ENCODE results near the gene RNF130. TPM values are rescaled to one million over a fixed set of nuclear protein-coding genes. Genes with fewer than 3 reads are reported as not detected.

RNF130 gene
- total RNA-seq, 4 donors from 2014 or later: 34.5 to 79.5 (median 55.6) TPM

GRCh38 chr5:180067986-180068385, 3.6 kb downstream of the RNF130 start:
- H3K4me1 ChIP-seq: peaks cover 9 to 32% of the 10 kb centered on the region in 2 donors
- no peaks in the 10 kb centered on the region for H3K9me3 ChIP-seq
- intact Hi-C loops (cut with DNase I; ENCODE audit: low total_unique reads): no loop called here
- H3K36me3 ChIP-seq: no peaks in the 10 kb centered on the region
- no peak overlapping the region for H3K27ac ChIP-seq
- H3K4me3 ChIP-seq: no peak overlapping the region
- H3K27me3 ChIP-seq: no peaks in the 10 kb centered on the region
- in situ Hi-C loops (cut with MboI; ENCODE audit: low sequenced_read_pairs in 4 of 4): no loop called here
- DNase-seq (no peak), ATAC-seq (no peak)
- TF ChIP-seq POLR2A (IDR thresholded peaks at IDR 0.05): no peak

GRCh38 chr5:180060192-180060591, 11.4 kb downstream of the RNF130 start:
- no peak for ATAC-seq
- TF ChIP-seq, protein P1, sequence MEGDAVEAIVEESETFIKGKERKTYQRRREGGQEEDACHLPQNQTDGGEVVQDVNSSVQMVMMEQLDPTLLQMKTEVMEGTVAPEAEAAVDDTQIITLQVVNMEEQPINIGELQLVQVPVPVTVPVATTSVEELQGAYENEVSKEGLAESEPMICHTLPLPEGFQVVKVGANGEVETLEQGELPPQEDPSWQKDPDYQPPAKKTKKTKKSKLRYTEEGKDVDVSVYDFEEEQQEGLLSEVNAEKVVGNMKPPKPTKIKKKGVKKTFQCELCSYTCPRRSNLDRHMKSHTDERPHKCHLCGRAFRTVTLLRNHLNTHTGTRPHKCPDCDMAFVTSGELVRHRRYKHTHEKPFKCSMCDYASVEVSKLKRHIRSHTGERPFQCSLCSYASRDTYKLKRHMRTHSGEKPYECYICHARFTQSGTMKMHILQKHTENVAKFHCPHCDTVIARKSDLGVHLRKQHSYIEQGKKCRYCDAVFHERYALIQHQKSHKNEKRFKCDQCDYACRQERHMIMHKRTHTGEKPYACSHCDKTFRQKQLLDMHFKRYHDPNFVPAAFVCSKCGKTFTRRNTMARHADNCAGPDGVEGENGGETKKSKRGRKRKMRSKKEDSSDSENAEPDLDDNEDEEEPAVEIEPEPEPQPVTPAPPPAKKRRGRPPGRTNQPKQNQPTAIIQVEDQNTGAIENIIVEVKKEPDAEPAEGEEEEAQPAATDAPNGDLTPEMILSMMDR (IDR thresholded peaks at IDR 0.05 in 4 of 5, conservative IDR thresholded peaks at IDR 0.05 in 1 of 5): no peak
- TF ChIP-seq POLR2A (IDR thresholded peaks at IDR 0.05): no peak
- H3K4me1 ChIP-seq: no peaks in the 10 kb centered on the region
- no peaks in the 10 kb centered on the region for H3K27me3 ChIP-seq
- DNase-seq: no peak
- H3K4me3 ChIP-seq: no peak overlapping the region
- no peak overlapping the region for H3K27ac ChIP-seq
- intact Hi-C loops (cut with DNase I; ENCODE audit: low total_unique reads) (no loop called here), in situ Hi-C loops (cut with MboI; ENCODE audit: low sequenced_read_pairs in 4 of 4) (no loop called here)
- H3K36me3 ChIP-seq: no peaks in the 10 kb centered on the region
- H3K9me3 ChIP-seq: no peaks in the 10 kb centered on the region

- Histone ChIP-seq H3K27me3 (no peaks in the 10 kb centered on the region), H3K36me3 (no peaks in the 10 kb centered on the region), H3K4me3 (no peak overlapping the region), H3K27ac (no peak overlapping the region), H3K9me3 (no peaks in the 10 kb centered on the region), H3K4me1 (peaks cover 0 to under 1% of the 10 kb centered on the region in 2 donors)
- in situ Hi-C loops (cut with MboI; ENCODE audit: low sequenced_read_pairs in 4 of 4) (no loop called here), intact Hi-C loops (cut with DNase I; ENCODE audit: low total_unique reads) (no loop called here)
- TF ChIP-seq, protein P1 (IDR thresholded peaks at IDR 0.05 in 4 of 5, conservative IDR thresholded peaks at IDR 0.05 in 1 of 5): no peak
- TF ChIP-seq POLR2A (IDR thresholded peaks at IDR 0.05): no peak
- ATAC-seq (no peak), DNase-seq (no peak)
These were observed 12.2 kb downstream of the RNF130 start for GRCh38 chr5:180059326-180059725.

DNA sequence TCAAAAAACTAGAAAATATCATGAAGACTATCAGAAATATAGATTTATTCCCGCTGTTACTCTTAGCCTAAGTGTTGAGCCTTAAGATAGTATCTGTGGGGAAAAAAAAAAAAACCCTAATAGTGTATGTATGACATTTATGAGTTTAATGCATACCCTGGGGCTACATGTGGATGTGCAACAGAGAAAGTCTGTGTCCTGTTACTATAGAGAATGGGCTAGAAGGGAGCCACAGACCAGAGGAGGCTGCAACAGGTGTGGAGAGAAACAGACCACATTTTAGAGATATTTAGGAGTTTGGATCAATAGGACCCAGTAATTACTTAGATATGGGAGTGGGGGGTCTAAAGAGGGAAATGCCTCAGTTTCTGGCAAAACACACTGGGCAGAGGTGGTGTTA, 15.4 kb downstream of the RNF130 start:
- intact Hi-C loops (cut with DNase I; ENCODE audit: low total_unique reads): no loop called here
- in situ Hi-C loops (cut with MboI; ENCODE audit: low sequenced_read_pairs in 4 of 4): no loop called here
- Histone ChIP-seq H3K27me3 (no peaks in the 10 kb centered on the region), H3K4me1 (peaks cover 13 to 28% of the 10 kb centered on the region in 2 donors), H3K4me3 (no peak overlapping the region), H3K9me3 (no peaks in the 10 kb centered on the region), H3K27ac (no peak overlapping the region), H3K36me3 (no peaks in the 10 kb centered on the region)
- TF ChIP-seq, protein P1 (IDR thresholded peaks at IDR 0.05 in 4 of 5, conservative IDR thresholded peaks at IDR 0.05 in 1 of 5): no peak
- TF ChIP-seq POLR2A (IDR thresholded peaks at IDR 0.05): no peak
- ATAC-seq (no peak), DNase-seq (no peak)

DNA sequence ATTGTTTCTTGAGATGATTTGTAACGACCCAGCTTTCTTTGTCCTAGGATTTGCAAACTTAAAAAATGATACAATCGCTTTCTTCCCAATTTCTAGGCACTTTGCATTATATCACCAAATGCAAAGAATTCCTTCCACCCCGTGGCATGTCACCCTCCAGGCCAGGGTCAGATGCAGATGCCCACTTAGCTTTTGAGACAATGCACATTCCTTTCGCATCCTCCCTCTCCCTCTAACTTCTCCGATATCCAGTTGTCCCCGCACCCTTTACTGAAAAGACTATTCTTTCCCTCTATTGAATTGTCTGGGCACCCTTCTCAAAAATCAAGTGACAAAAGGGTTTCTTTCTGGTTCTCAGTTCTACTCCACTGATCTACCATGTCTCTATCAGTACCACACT, 17.3 kb downstream of the RNF130 start:
- Histone ChIP-seq H3K9me3 (no peaks in the 10 kb centered on the region), H3K27ac (no peak overlapping the region), H3K4me1 (peaks cover 21 to 44% of the 10 kb centered on the region in 2 donors), H3K4me3 (no peak overlapping the region), H3K27me3 (no peaks in the 10 kb centered on the region), H3K36me3 (no peaks in the 10 kb centered on the region)
- DNase-seq (no peak), ATAC-seq (no peak)
- intact Hi-C loops (cut with DNase I; ENCODE audit: low total_unique reads): no loop called here
- in situ Hi-C loops (cut with MboI; ENCODE audit: low sequenced_read_pairs in 4 of 4): no loop called here
- TF ChIP-seq, protein P1 (IDR thresholded peaks at IDR 0.05 in 4 of 5, conservative IDR thresholded peaks at IDR 0.05 in 1 of 5): no peak
- no peak for TF ChIP-seq POLR2A (IDR thresholded peaks at IDR 0.05)

Measured in gastrocnemius medialis (tissue), 4 donors.